ENCODE data around the gene UBAP1L.
"Not testable (repeated sequence)": the region's sequence is repeated elsewhere in the genome, so short reads cannot be mapped to it uniquely, and the experiment has no call there.

The UBAP1L gene

DNA sequence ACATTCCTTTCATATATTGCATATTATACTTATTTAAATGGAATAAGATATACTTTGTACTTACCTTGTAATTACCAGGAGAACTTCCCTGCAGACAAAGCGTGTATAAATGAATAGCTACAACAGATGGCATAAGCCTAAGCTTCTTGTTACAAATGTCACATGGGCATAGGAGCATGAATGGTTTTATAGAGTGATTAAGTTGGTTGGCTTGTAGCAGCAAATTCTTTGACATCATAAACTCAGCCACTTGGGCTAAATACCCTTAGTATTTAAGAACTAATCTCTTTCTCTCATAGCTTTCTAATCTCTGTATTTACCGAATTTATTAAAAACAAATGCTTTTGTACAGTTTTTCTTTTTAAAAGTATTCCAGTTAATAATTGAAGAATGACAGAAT lies at the start of gene UBAP1L:
Gene UBAP1L, minus strand, starts transcription at position 115 of the 400 bp plus-strand sequence. CDS start 8,985 bp downstream, outside the sequence.
- Histone ChIP-seq H3K9ac (ENCODE audit: low read depth, low read length) (no peak within 1 kb of the TSS), H3K4me1 (ENCODE audit: control insufficient read depth, insufficient read depth, low read length) (no peaks in the 10 kb centered on the region), H3K4me3 (ENCODE audit: low read depth, low read length) (no peak within 1 kb of the TSS), H3K9me3 (ENCODE audit: control insufficient read depth, insufficient read depth, low read length) (no peaks in the 10 kb centered on the region), H3K36me3 (ENCODE audit: control insufficient read depth, insufficient read depth, low read length) (peaks cover 8% of the 10 kb centered on the region), H3K27me3 (ENCODE audit: control insufficient read depth, insufficient read depth, low read length) (no peaks in the 10 kb centered on the region)

DNA sequence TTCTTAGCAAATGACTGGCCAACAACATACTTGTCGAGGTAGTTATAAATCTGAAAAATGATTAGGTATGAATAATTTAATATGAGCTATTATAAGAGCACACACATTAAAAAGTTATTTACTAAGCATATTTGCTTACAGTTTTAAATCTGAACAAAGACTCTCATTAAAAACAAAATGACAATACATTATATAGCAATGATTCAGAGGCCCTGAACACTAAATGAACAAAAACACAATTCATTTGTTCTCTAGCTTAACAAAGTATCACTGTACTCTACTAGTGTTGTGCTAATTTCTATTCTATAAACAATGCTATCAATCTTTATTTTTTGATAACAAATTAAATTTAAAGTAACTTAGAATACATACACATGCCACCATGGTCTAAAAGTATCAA lies 49.1 kb upstream of the UBAP1L start:
- H3K9ac ChIP-seq (ENCODE audit: low read depth, low read length), result no peak overlapping the region
- no peaks in the 10 kb centered on the region for H3K36me3 ChIP-seq (ENCODE audit: control insufficient read depth, insufficient read depth, low read length)
- no peaks in the 10 kb centered on the region for H3K27me3 ChIP-seq (ENCODE audit: control insufficient read depth, insufficient read depth, low read length)
- H3K4me1 ChIP-seq (ENCODE audit: control insufficient read depth, insufficient read depth, low read length), result no peaks in the 10 kb centered on the region
- no peaks in the 10 kb centered on the region for H3K9me3 ChIP-seq (ENCODE audit: control insufficient read depth, insufficient read depth, low read length)
- H3K4me3 ChIP-seq (ENCODE audit: low read depth, low read length), result no peak overlapping the region

DNA sequence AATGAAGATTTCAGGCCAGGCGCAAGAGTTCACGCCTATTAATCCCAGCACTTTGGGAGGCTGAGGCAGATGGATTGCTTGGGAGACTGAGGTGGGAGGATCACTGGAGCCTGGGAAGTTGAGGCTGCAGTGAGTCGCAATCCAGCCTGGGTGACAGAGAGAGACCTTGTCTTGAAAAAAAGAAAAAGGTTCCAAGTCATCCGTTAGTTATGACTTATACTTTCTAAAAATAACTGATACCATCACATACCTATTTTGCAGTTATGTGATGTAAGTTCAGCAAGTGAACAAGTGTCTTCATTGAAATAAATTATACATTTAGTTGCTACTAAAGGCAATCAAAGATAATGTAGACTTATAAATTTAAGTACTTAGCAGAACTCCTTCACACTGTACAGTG lies 48.0 kb upstream of the UBAP1L start:
- Histone ChIP-seq H3K9me3 (ENCODE audit: control insufficient read depth, insufficient read depth, low read length) (no peaks in the 10 kb centered on the region), H3K4me3 (ENCODE audit: low read depth, low read length) (no peak overlapping the region), H3K4me1 (ENCODE audit: control insufficient read depth, insufficient read depth, low read length) (no peaks in the 10 kb centered on the region), H3K27me3 (ENCODE audit: control insufficient read depth, insufficient read depth, low read length) (no peaks in the 10 kb centered on the region), H3K36me3 (ENCODE audit: control insufficient read depth, insufficient read depth, low read length) (no peaks in the 10 kb centered on the region), H3K9ac (ENCODE audit: low read depth, low read length) (no peak overlapping the region)

DNA sequence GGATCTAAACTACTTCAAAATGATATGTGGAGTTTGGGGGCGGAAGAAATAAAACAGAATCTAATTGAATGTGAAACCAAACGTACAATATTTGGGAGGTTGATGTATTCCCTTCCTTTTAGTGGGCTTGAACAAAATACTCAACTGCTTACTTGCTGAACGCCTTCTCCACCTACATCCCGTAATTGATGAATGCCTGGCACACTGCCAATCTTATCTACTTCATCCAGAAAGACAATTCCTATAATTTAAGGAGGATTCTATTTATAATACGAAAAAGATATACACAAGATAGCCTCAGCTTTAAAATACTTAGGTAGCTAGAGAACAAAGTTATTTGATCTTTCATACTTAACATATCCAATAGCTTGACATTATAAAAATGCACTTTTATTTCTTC lies 41.7 kb upstream of the UBAP1L start:
- no peaks in the 10 kb centered on the region for H3K27me3 ChIP-seq (ENCODE audit: control insufficient read depth, insufficient read depth, low read length)
- no peak overlapping the region for H3K4me3 ChIP-seq (ENCODE audit: low read depth, low read length)
- H3K36me3 ChIP-seq (ENCODE audit: control insufficient read depth, insufficient read depth, low read length), result peaks cover 15% of the 10 kb centered on the region
- no peak overlapping the region for H3K9ac ChIP-seq (ENCODE audit: low read depth, low read length)
- H3K4me1 ChIP-seq (ENCODE audit: control insufficient read depth, insufficient read depth, low read length), result no peaks in the 10 kb centered on the region
- H3K9me3 ChIP-seq (ENCODE audit: control insufficient read depth, insufficient read depth, low read length), result no peaks in the 10 kb centered on the region

DNA sequence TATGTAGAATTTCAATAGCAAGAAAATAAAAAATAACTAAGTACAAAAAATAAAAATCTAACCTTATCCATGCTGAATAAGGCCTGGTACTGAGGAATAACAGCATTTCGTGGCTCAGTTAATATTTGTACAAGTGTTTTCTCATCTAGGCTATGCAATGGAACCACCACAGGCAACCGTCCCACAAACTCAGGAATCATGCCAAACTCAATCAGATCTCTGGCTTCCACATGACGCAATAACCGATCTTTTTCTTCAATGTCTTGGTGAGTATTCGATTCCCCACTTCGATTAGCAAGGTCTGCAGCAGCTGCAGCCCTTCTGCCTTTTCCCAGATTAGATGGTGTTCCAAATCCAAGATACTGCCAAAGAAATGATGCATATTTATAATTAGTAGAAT lies 39.7 kb upstream of the UBAP1L start:
- Histone ChIP-seq H3K4me3 (ENCODE audit: low read depth, low read length) (no peak overlapping the region), H3K9ac (ENCODE audit: low read depth, low read length) (no peak overlapping the region), H3K27me3 (ENCODE audit: control insufficient read depth, insufficient read depth, low read length) (no peaks in the 10 kb centered on the region), H3K36me3 (ENCODE audit: control insufficient read depth, insufficient read depth, low read length) (peaks cover 15% of the 10 kb centered on the region), H3K9me3 (ENCODE audit: control insufficient read depth, insufficient read depth, low read length) (no peaks in the 10 kb centered on the region), H3K4me1 (ENCODE audit: control insufficient read depth, insufficient read depth, low read length) (no peaks in the 10 kb centered on the region)

DNA sequence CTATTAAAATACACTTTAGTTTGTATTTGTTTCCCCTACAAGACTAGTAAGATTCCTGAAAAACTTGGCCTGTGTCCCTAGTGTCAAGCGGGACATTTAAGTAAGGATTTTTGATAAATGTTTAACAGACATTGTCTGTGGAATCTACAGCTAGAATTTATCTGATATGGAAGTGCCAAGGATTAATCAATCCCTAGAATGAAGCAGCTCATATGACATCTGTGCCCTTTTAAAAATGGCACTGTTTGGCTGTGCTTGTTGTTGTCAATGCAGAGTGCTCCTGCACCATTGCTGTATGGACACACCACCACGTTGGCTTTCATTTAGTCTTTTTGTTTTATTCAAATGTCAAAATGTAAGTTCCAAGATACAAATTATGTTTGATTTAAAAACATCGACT lies 32.9 kb upstream of the UBAP1L start:
- no peak overlapping the region for H3K9ac ChIP-seq (ENCODE audit: low read depth, low read length)
- H3K36me3 ChIP-seq (ENCODE audit: control insufficient read depth, insufficient read depth, low read length), result no peaks in the 10 kb centered on the region

DNA sequence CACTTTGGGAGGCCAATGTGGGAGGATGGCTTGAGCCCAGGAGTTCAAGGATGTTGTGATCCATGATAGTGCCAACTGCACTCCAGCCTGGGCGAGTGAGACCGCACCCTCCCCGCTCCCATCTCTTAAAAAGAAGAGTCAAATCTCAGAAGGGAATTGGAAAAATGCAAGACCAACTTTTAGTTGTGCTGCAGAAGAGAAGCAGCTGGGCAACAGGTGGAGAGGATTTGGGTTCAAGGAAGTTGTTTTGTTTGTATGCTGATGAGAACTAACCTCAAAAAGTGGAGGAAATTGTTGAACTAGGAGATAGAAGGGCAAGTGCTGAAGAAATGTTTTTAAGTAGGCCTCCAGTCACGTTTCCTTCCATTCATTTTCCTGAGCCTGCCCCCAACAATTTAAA lies 31.4 kb upstream of the UBAP1L start:
- no peak overlapping the region for H3K4me3 ChIP-seq (ENCODE audit: low read depth, low read length)
- no peaks in the 10 kb centered on the region for H3K4me1 ChIP-seq (ENCODE audit: control insufficient read depth, insufficient read depth, low read length)
- H3K27me3 ChIP-seq (ENCODE audit: control insufficient read depth, insufficient read depth, low read length), result no peaks in the 10 kb centered on the region
- H3K36me3 ChIP-seq (ENCODE audit: control insufficient read depth, insufficient read depth, low read length), result no peaks in the 10 kb centered on the region
- H3K9ac ChIP-seq (ENCODE audit: low read depth, low read length), result no peak overlapping the region
- H3K9me3 ChIP-seq (ENCODE audit: control insufficient read depth, insufficient read depth, low read length), result no peaks in the 10 kb centered on the region

More for the DNA sequence above, 32.9 kb upstream of the UBAP1L start:
- Histone ChIP-seq H3K9me3 (ENCODE audit: control insufficient read depth, insufficient read depth, low read length) (no peaks in the 10 kb centered on the region), H3K4me3 (ENCODE audit: low read depth, low read length) (no peak overlapping the region), H3K27me3 (ENCODE audit: control insufficient read depth, insufficient read depth, low read length) (no peaks in the 10 kb centered on the region), H3K4me1 (ENCODE audit: control insufficient read depth, insufficient read depth, low read length) (no peaks in the 10 kb centered on the region)

DNA sequence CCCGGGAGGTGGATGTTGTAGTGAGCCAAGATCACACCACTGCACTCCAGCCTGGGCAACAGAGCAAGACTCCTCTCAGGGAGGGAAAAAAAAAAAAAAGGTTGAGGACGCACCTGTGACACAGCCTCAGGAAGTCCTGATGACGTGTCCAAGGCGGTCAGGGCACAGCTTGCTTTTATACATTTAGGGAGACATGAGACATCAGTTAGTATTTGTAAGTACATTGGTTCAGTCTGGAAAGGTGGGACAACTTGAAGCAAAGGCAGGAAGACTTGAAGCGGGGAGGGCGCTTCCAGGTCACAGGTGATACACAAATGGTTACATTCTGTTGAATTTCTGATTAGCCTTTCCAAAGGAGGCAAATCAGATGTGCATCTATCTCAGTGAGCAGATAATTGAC lies 23.6 kb upstream of the UBAP1L start:
- H3K4me1 ChIP-seq (ENCODE audit: control insufficient read depth, insufficient read depth, low read length); H3K9ac ChIP-seq (ENCODE audit: low read depth, low read length); H3K36me3 ChIP-seq (ENCODE audit: control insufficient read depth, insufficient read depth, low read length); H3K27me3 ChIP-seq (ENCODE audit: control insufficient read depth, insufficient read depth, low read length); H3K4me3 ChIP-seq (ENCODE audit: low read depth, low read length); H3K9me3 ChIP-seq (ENCODE audit: control insufficient read depth, insufficient read depth, low read length): not testable (repeated sequence)

DNA sequence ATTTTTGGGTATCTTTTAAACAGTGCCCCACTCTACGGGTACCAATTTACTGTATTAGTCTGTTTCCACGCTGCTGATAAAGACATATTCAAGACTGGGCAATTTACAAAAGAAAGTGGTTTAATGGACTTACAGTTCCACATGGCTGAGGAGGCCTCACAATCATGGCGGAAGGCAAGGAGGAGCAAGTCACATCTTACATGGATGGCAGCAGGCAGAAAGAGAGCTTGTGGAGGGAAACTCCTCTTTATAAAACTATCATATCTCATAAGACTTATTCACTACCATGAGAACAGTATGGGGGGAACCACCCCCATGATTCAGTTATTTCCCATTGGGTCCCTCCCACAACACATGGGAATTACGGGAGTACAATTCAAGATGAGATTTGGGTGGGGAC lies 22.9 kb upstream of the UBAP1L start:
- H3K9me3 ChIP-seq (ENCODE audit: control insufficient read depth, insufficient read depth, low read length); H3K9ac ChIP-seq (ENCODE audit: low read depth, low read length); H3K4me1 ChIP-seq (ENCODE audit: control insufficient read depth, insufficient read depth, low read length); H3K4me3 ChIP-seq (ENCODE audit: low read depth, low read length); H3K36me3 ChIP-seq (ENCODE audit: control insufficient read depth, insufficient read depth, low read length); H3K27me3 ChIP-seq (ENCODE audit: control insufficient read depth, insufficient read depth, low read length): not testable (repeated sequence)

DNA sequence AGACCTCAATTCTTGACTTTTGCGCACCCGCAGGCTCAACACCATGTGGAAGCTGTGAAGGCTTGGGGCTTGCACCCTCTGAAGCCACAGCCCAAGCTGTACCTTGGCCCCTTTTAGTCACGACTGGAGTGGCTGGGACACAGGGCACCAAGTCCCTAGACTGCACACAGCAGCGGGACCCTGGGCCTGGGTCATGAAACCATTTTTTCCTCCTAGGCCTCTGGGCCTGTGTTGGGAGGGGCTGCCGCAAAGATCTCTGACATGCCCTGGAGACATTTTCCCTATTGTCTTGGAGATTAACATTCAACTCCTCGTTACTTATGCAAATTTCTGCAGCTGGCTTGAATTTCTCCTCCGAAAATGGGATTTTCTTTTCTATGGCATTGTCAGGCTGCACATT lies 22.1 kb upstream of the UBAP1L start:
- not testable (repeated sequence) for H3K9me3 ChIP-seq (ENCODE audit: control insufficient read depth, insufficient read depth, low read length); H3K4me1 ChIP-seq (ENCODE audit: control insufficient read depth, insufficient read depth, low read length); H3K9ac ChIP-seq (ENCODE audit: low read depth, low read length); H3K36me3 ChIP-seq (ENCODE audit: control insufficient read depth, insufficient read depth, low read length); H3K27me3 ChIP-seq (ENCODE audit: control insufficient read depth, insufficient read depth, low read length); H3K4me3 ChIP-seq (ENCODE audit: low read depth, low read length)

DNA sequence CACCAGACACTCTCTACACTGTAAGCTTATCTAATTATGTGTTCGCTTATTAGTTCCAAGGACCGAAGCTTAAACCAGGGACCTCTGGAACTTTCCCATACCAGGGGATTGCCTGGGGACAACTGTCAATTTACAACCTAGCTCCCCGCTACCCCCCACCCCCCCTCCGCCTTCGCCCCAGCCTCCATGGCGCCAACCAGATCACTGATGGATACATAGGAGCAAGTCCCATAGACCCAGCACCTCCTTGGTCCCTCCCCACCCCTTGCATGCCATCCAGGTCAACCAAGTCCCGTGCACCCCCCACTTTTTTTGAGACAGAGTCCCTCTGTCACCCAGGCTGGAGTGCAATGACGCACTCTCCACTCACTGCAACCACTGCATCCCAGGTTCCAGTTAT lies 19.5 kb upstream of the UBAP1L start:
- Histone ChIP-seq H3K9me3 (ENCODE audit: control insufficient read depth, insufficient read depth, low read length) (no peaks in the 10 kb centered on the region), H3K27me3 (ENCODE audit: control insufficient read depth, insufficient read depth, low read length) (no peaks in the 10 kb centered on the region), H3K4me3 (ENCODE audit: low read depth, low read length) (peak overlapping the region; percentile 54), H3K9ac (ENCODE audit: low read depth, low read length) (no peak overlapping the region), H3K4me1 (ENCODE audit: control insufficient read depth, insufficient read depth, low read length) (no peaks in the 10 kb centered on the region), H3K36me3 (ENCODE audit: control insufficient read depth, insufficient read depth, low read length) (no peaks in the 10 kb centered on the region)

DNA sequence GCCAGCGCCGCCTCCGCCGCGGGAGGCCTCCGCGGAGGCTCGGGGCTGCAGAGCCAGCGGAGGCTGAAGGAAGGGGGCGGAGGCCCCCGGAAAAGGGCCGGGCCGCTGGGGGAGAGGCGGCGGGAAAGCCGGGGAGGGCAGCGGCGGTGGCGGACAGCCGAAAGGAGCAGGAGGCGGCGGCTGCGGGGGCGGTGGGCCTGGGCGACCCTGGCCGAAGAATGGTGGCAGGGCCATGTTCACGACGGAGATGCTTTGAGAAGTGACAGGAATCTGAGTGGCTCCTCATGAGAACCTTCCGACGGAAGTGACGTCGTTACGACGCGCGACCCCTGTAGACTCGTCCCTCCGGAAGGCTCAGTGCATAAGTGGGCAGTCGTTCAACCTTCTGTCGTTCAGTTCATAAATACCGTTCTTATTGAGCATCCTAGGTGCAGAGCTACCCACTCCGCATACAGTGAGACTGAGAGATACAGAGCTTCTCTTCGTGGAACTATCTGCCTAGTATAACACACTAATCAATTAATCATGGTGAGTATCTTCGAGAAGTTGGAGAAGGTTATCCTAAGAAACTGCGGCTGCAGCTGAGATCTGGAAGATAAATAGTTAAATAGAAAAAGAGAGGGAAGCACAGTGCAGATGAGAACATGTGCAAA lies 18.7 kb upstream of the UBAP1L start, which contains the start of gene PDCD7:
Gene PDCD7, minus strand, starts transcription at position 261 of the 653 bp plus-strand sequence. Its CDS starts 27 bp downstream, at position 234.
- no peaks in the 10 kb centered on the region for H3K27me3 ChIP-seq (ENCODE audit: control insufficient read depth, insufficient read depth, low read length)
- peak within 1 kb of the TSS; percentile 54 for H3K4me3 ChIP-seq (ENCODE audit: low read depth, low read length)
- peak within 1 kb of the TSS; percentile 91 for H3K9ac ChIP-seq (ENCODE audit: low read depth, low read length)
- peaks cover 2% of the 10 kb centered on the region for H3K36me3 ChIP-seq (ENCODE audit: control insufficient read depth, insufficient read depth, low read length)
- no peaks in the 10 kb centered on the region for H3K4me1 ChIP-seq (ENCODE audit: control insufficient read depth, insufficient read depth, low read length)
- no peaks in the 10 kb centered on the region for H3K9me3 ChIP-seq (ENCODE audit: control insufficient read depth, insufficient read depth, low read length)

All from iPS-15b (cell line).